NCI-H82 treated with DMSO at 0.1 percent for 48 hours (cell line): ENCODE measurements around the gene PDS5B.
"Not testable (repeated sequence)": the region's sequence is repeated elsewhere in the genome, so short reads cannot be mapped to it uniquely, and the experiment has no call there.

Source experiments
- DNase-seq: peaks from one replicate; lab custom pipeline; 2025; ENCODE audit not compliant: unreplicated experiment; lab: John Stamatoyannopoulos, UW

The PDS5B gene

GRCh38 chr13:32722340-32722739 is 136.1 kb downstream of the PDS5B start:
- no peak for DNase-seq

- no peak for DNase-seq
These were observed 137.7 kb downstream of the PDS5B start for GRCh38 chr13:32723987-32724386.

- DNase-seq, result no peak
These were observed 140.3 kb downstream of the PDS5B start for GRCh38 chr13:32726374-32727037.

- no peak for DNase-seq
These were observed 142.1 kb downstream of the PDS5B start for GRCh38 chr13:32728327-32728726.

GRCh38 chr13:32729097-32729496 is 142.8 kb downstream of the PDS5B start:
- not testable (repeated sequence) for DNase-seq

- no peak for DNase-seq
These were observed 144.8 kb downstream of the PDS5B start for GRCh38 chr13:32731074-32731473.

- DNase-seq, result no peak
These were observed 145.3 kb downstream of the PDS5B start for GRCh38 chr13:32731576-32731975.

GRCh38 chr13:32733690-32734089 is 147.4 kb downstream of the PDS5B start:
- DNase-seq, result no peak

GRCh38 chr13:32734511-32734910 is 148.3 kb downstream of the PDS5B start:
- peak; percentile 31 for DNase-seq

- DNase-seq, result no peak
These were observed 149.6 kb downstream of the PDS5B start for GRCh38 chr13:32735859-32736258.

- no peak for DNase-seq
These were observed 150.4 kb downstream of the PDS5B start for GRCh38 chr13:32736648-32737047.

- DNase-seq, result peak; percentile 73
These were observed 150.9 kb downstream of the PDS5B start for GRCh38 chr13:32737111-32737571.

- DNase-seq, result no peak
These were observed 151.4 kb downstream of the PDS5B start for GRCh38 chr13:32737679-32738078.

- DNase-seq, result no peak
These were observed 159.3 kb downstream of the PDS5B start for GRCh38 chr13:32745509-32745908.

- no peak for DNase-seq
These were observed 160.2 kb downstream of the PDS5B start for GRCh38 chr13:32746474-32746873.

GRCh38 chr13:32748305-32748704 is 162.1 kb downstream of the PDS5B start:
- DNase-seq, result no peak

GRCh38 chr13:32751340-32751739 is 165.1 kb downstream of the PDS5B start:
- DNase-seq, result no peak

GRCh38 chr13:32752311-32752710 is 166.1 kb downstream of the PDS5B start:
- DNase-seq, result no peak

GRCh38 chr13:32752997-32753606 is 166.8 kb downstream of the PDS5B start:
- DNase-seq, result no peak

- DNase-seq, result no peak
These were observed 167.9 kb downstream of the PDS5B start for GRCh38 chr13:32754179-32754578.

- no peak for DNase-seq
These were observed 172.9 kb downstream of the PDS5B start for GRCh38 chr13:32759152-32759551.

- no peak for DNase-seq
These were observed 175.2 kb downstream of the PDS5B start for GRCh38 chr13:32761472-32761871.

GRCh38 chr13:32779119-32779518 is 192.9 kb downstream of the PDS5B start:
- DNase-seq, result no peak
